Astrocyte (in vitro differentiated cells and primary cell): ENCODE results near the gene GCM1.
A peak's percentile ranks its signal among the peaks of the same experiment; 100 is the strongest.

Experiments used
- EZH2 ChIP-seq: IDR thresholded peaks from 2 replicates; pipeline ENCODE4 v1.6.1; 2012; ENCODE audit warnings: mild to moderate bottlenecking, low read length, inconsistent platforms; ENCODE audit not compliant: insufficient read depth
- TF ChIP-seq, protein P1 (sequence below): IDR thresholded peaks from 2 replicates; pipeline ENCODE4 v1.5.1; 2011; ENCODE audit warnings: low read depth, mild to moderate bottlenecking, inconsistent platforms, low read length, moderate library complexity; ENCODE audit not compliant: insufficient read depth

DNA sequence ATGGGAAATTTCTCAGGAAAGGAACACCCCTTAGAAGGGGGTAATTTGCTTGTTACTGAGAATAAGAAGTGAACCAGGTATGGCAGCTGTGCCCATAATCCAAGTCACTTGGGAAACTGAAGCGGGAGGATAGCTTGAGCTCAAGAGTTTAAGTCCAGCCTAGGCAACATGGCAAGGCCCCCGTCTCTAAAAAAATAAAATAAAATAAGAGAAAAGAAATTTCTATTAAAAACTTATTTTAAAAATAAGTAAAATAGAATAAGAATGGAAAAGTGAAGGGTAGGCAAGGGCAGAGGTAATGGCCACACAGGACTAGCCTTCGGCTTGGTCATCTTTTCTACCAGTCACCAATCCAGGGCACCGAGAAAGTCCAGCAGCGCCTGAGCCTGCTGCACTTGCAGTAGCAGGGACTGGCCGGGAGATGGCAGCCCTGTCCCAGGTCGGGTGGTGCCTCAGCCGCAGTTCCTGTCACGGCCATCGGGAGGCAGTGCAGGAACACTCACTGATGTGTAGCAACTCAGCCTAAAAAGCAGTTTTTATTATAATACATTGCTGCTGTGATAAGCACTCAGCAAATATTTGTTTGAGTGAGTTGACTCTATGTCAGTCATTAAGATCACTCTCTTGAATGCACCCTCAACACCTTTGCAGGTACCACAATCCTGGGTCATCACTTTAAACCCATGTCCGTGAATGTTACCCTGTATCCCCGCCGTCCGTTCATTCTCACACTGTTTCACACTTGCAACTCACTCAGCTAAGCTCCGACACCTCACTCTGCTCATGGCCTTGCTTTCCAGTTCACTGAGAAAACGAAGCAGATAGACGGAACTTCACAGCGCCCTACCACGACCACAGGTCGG is 23.2 kb upstream of the GCM1 start:
- TF ChIP-seq, protein P1, sequence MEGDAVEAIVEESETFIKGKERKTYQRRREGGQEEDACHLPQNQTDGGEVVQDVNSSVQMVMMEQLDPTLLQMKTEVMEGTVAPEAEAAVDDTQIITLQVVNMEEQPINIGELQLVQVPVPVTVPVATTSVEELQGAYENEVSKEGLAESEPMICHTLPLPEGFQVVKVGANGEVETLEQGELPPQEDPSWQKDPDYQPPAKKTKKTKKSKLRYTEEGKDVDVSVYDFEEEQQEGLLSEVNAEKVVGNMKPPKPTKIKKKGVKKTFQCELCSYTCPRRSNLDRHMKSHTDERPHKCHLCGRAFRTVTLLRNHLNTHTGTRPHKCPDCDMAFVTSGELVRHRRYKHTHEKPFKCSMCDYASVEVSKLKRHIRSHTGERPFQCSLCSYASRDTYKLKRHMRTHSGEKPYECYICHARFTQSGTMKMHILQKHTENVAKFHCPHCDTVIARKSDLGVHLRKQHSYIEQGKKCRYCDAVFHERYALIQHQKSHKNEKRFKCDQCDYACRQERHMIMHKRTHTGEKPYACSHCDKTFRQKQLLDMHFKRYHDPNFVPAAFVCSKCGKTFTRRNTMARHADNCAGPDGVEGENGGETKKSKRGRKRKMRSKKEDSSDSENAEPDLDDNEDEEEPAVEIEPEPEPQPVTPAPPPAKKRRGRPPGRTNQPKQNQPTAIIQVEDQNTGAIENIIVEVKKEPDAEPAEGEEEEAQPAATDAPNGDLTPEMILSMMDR, result peak; percentile 100
- no peak for TF ChIP-seq EZH2
